ENCODE data around the gene TRIM49C. TPM values are rescaled to one million over a fixed set of nuclear protein-coding genes. Genes with fewer than 3 reads are reported as not detected.
"Not testable (repeated sequence)": the region's sequence is repeated elsewhere in the genome, so short reads cannot be mapped to it uniquely, and the experiment has no call there.

The TRIM49C gene

GRCh38 chr11:90088731-90089130 is 57.8 kb downstream of the TRIM49C start:
- H3K79me2 ChIP-seq (ENCODE audit: control insufficient read depth, insufficient read depth, low read length); H3K4ac ChIP-seq (ENCODE audit: low read depth, low read length); H3K36me3 ChIP-seq (ENCODE audit: control insufficient read depth, insufficient read depth, low read length); H2BK120ac ChIP-seq (ENCODE audit: low read depth, low read length); H4K8ac ChIP-seq (ENCODE audit: low read depth, low read length); H4K5ac ChIP-seq (ENCODE audit: low read length); H2BK5ac ChIP-seq (ENCODE audit: low read length); H3K27ac ChIP-seq (ENCODE audit: low read depth, low read length); H3K4me1 ChIP-seq (ENCODE audit: control insufficient read depth, low read depth, low read length); H3K4me3 ChIP-seq (ENCODE audit: low read length); H3K79me1 ChIP-seq (ENCODE audit: low read length); H3K9ac ChIP-seq (ENCODE audit: low read length); H3K4me2 ChIP-seq (ENCODE audit: low read length); H2BK15ac ChIP-seq (replicated peaks; ENCODE audit: low read depth); H2AK5ac ChIP-seq (ENCODE audit: low read length); H3K23ac ChIP-seq (ENCODE audit: low read length); H3K27me3 ChIP-seq (ENCODE audit: insufficient read depth, low read length, poor library complexity); H3K56ac ChIP-seq (ENCODE audit: low read length); H3K18ac ChIP-seq (ENCODE audit: low read length): not testable (repeated sequence)
- peak; percentile 36 for DNase-seq
- WGBS (ENCODE audit: extremely low coverage, insufficient coverage, low lambda C conversion rate): no CpG with 5 or more reads among the region's 2 CpGs

Small RNA genes within 50 kb of the gene (small RNA-seq; reads per million reads assigned to genes)
- not detected for gene AP000827.1 (ENCODE audit: insufficient read depth)
